Measurements from ENCODE around the gene GUCA1A. TPM values are rescaled to one million over a fixed set of nuclear protein-coding genes. Genes with fewer than 3 reads are reported as not detected.
A peak's percentile ranks its signal among the peaks of the same experiment; 100 is the strongest.

GUCA1A gene
- total RNA-seq, 2 experiments from 2014 or later, result not detected

DNA sequence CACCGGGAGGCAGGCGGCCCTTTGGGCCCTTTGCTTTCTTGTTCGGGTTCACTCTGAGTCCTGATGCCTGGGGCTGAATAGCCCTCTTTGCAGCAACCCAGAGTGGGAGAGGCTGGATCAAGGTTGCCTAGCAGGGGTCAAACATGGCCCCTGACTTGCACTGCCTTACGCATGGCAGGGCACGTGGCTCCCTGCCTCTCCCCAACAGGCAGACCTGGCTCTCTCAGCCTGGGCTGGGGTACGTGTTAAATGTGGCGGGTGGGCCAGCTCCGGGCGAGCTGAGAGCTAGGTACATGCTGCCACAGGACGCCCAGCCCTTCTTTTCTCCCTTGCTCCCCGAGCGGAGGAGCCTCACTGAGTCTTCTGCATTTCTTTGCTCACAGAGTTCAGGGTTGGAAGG, 38.0 kb upstream of the GUCA1A start:
- Histone ChIP-seq H4K20me1 (ENCODE audit: insufficient read depth, low read length) (no peaks in the 10 kb centered on the region), H3K79me2 (ENCODE audit: insufficient read depth, low read depth, low read length) (no peaks in the 10 kb centered on the region), H3K27ac (ENCODE audit: low read depth, low read length, poor library complexity, severe bottlenecking) (no peak overlapping the region), H3K9me2 (ENCODE audit: insufficient read depth, low read length) (no peaks in the 10 kb centered on the region), H3K9me3 (ENCODE audit: low read length) (no peaks in the 10 kb centered on the region), H3K4me3 (ENCODE audit: low read depth, low read length, poor library complexity, severe bottlenecking) (no peak overlapping the region), H3K36me3 (ENCODE audit: insufficient read depth, low read length) (no peaks in the 10 kb centered on the region), H2AFZ (ENCODE audit: low read length) (no peak overlapping the region), H3K4me1 (ENCODE audit: insufficient read depth, low read length, poor library complexity, severe bottlenecking) (peaks cover 12% of the 10 kb centered on the region), H3K4me2 (ENCODE audit: low read length) (no peak overlapping the region)
- intact Hi-C loops (cut with micrococcal nuclease; ENCODE audit: unreplicated experiment), result no loop called here
- no peak for DNase-seq (ENCODE audit: low spot score)
- BruUV-seq (replicated peaks), result no TSS peak
- no peak for TF ChIP-seq EZH2phosphoT487 (IDR thresholded peaks at IDR 0.05; ENCODE audit: borderline replicate concordance, low read depth, low read length)
- TF ChIP-seq, protein P1, sequence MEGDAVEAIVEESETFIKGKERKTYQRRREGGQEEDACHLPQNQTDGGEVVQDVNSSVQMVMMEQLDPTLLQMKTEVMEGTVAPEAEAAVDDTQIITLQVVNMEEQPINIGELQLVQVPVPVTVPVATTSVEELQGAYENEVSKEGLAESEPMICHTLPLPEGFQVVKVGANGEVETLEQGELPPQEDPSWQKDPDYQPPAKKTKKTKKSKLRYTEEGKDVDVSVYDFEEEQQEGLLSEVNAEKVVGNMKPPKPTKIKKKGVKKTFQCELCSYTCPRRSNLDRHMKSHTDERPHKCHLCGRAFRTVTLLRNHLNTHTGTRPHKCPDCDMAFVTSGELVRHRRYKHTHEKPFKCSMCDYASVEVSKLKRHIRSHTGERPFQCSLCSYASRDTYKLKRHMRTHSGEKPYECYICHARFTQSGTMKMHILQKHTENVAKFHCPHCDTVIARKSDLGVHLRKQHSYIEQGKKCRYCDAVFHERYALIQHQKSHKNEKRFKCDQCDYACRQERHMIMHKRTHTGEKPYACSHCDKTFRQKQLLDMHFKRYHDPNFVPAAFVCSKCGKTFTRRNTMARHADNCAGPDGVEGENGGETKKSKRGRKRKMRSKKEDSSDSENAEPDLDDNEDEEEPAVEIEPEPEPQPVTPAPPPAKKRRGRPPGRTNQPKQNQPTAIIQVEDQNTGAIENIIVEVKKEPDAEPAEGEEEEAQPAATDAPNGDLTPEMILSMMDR (conservative IDR thresholded peaks at IDR 0.05; ENCODE audit: low read length), result no peak
- ChIA-PET CTCF (ENCODE audit: unreplicated experiment) (no interaction called here), POLR2A (interaction anchor here (0.6 kb wide), 1 partner anchor 806 kb away, joined by 6 read pairs; no protein-coding TSS in a partner anchor)

DNA sequence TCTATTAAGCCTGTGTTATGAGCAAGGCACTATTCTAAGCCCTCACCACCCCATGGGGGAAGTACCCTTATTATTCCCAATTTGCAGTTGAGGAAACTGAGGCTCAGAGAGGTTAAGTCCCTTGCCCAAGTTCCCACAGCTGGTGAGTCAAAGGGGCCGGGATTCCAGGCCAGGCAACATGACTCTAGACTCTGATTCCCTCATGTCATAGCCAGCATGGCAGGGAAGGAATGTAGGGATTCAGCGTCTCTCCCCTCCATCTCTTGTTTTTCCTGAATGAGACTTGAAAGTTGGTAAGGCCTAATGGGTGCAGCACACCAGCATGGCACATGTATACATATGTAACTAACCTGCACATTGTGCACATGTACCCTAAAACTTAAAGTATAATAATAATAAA, 37.4 kb upstream of the GUCA1A start:
- no peak overlapping the region for H2AFZ ChIP-seq (ENCODE audit: low read length)
- no peaks in the 10 kb centered on the region for H3K9me2 ChIP-seq (ENCODE audit: insufficient read depth, low read length)
- intact Hi-C loops (cut with micrococcal nuclease; ENCODE audit: unreplicated experiment), result no loop called here
- POLR2A ChIA-PET, result interaction anchor here (0.6 to 0.7 kb wide), 3 partner anchors 24 to 806 kb away, joined by 3 to 6 read pairs (median 4); no protein-coding TSS in a partner anchor
- no peak for DNase-seq (ENCODE audit: low spot score)
- H3K4me3 ChIP-seq (ENCODE audit: low read depth, low read length, poor library complexity, severe bottlenecking), result no peak overlapping the region
- BruUV-seq (replicated peaks), result no TSS peak
- no peaks in the 10 kb centered on the region for H3K36me3 ChIP-seq (ENCODE audit: insufficient read depth, low read length)
- H3K27ac ChIP-seq (ENCODE audit: low read depth, low read length, poor library complexity, severe bottlenecking), result no peak overlapping the region
- H3K9me3 ChIP-seq (ENCODE audit: low read length), result no peaks in the 10 kb centered on the region
- no peaks in the 10 kb centered on the region for H3K79me2 ChIP-seq (ENCODE audit: insufficient read depth, low read depth, low read length)
- no peak for TF ChIP-seq EZH2phosphoT487 (IDR thresholded peaks at IDR 0.05; ENCODE audit: borderline replicate concordance, low read depth, low read length)
- TF ChIP-seq, protein P1 (conservative IDR thresholded peaks at IDR 0.05; ENCODE audit: low read length), result no peak
- CTCF ChIA-PET (ENCODE audit: unreplicated experiment), result no interaction called here
- no peak overlapping the region for H3K4me2 ChIP-seq (ENCODE audit: low read length)
- H3K4me1 ChIP-seq (ENCODE audit: insufficient read depth, low read length, poor library complexity, severe bottlenecking), result peaks cover 12% of the 10 kb centered on the region
- no peaks in the 10 kb centered on the region for H4K20me1 ChIP-seq (ENCODE audit: insufficient read depth, low read length)

DNA sequence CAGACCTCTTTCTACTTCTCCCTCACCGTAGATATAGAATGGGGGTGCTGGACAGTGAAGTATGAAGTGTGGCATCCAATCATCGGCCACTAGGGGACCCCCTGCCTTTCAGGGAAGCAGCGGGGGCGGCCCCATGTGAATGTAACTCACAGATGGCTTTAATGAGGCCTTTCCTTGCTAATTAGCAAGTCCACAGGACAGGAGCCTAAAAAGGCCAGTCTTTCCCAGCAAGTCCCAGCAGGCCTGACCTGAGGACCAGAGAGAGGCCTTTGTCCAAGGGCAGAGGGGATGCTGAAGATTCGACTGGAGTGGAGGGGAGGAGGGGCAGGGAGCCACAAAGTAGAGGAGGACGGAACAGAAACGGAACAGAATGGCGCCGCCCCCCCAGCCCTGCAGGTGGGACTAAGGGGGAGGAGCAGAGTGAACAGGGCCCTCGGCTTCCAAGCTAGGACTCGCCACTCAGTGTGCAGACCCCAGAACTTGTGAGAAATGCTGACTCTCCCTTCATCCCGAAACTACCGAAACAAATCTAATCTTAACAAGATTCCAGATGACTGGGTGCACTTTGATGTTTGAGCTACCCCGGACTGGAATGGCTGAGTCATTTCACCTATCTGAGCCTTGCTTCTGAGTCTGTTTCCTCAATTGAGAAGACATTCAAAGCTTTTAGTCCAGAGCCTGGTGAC, 36.5 kb upstream of the GUCA1A start:
- intact Hi-C loops (cut with micrococcal nuclease; ENCODE audit: unreplicated experiment), result no loop called here
- Histone ChIP-seq H3K4me2 (ENCODE audit: low read length) (peak overlapping the region; percentile 59), H2AFZ (ENCODE audit: low read length) (peak overlapping the region; percentile 88), H3K36me3 (ENCODE audit: insufficient read depth, low read length) (no peaks in the 10 kb centered on the region), H3K79me2 (ENCODE audit: insufficient read depth, low read depth, low read length) (no peaks in the 10 kb centered on the region), H3K9me3 (ENCODE audit: low read length) (no peaks in the 10 kb centered on the region), H3K4me1 (ENCODE audit: insufficient read depth, low read length, poor library complexity, severe bottlenecking) (peaks cover 12% of the 10 kb centered on the region), H3K9me2 (ENCODE audit: insufficient read depth, low read length) (no peaks in the 10 kb centered on the region), H3K4me3 (ENCODE audit: low read depth, low read length, poor library complexity, severe bottlenecking) (peak overlapping the region; percentile 36), H3K27ac (ENCODE audit: low read depth, low read length, poor library complexity, severe bottlenecking) (no peak overlapping the region), H4K20me1 (ENCODE audit: insufficient read depth, low read length) (no peaks in the 10 kb centered on the region)
- TF ChIP-seq, protein P1 (conservative IDR thresholded peaks at IDR 0.05; ENCODE audit: low read length), result peak; percentile 83
- TF ChIP-seq EZH2phosphoT487 (IDR thresholded peaks at IDR 0.05; ENCODE audit: borderline replicate concordance, low read depth, low read length), result no peak
- ChIA-PET POLR2A (interaction anchor here (0.7 to 1.4 kb wide), 3 partner anchors 25 to 76 kb away, joined by 3 to 4 read pairs (median 3); no protein-coding TSS in a partner anchor), CTCF (ENCODE audit: unreplicated experiment) (no interaction called here)
- BruUV-seq (replicated peaks), result no TSS peak
- DNase-seq (ENCODE audit: low spot score), result peak; percentile 75
